ENCODE measurements around the gene OPA3. TPM values are rescaled to one million over a fixed set of nuclear protein-coding genes. Genes with fewer than 3 reads are reported as not detected.

The OPA3 gene
- total and polyA plus RNA-seq, 2 experiments from 2014 or later: 11.5 to 14.5 TPM

DNA sequence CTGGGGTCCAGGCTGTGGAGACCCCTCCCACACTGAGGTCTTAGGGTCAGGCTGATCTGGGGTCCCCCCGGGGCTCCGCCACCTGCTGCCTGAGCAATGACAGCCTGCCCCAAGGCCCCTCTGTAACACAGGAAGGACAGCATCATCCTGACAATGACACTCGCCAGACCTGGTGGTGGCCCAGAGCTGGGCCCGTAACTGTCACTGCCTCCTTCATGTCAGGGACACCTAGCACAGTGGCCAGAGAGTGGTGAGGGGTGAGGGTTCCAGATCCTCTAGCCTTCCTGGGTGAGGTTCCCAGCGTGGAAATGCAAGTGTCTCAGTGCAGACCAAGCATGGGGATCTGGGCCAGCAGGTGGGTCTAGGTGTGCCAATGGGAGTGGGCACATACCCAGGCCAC is 27.8 kb downstream of the OPA3 start:
- Mint-ChIP-seq H3K27me3 (ENCODE audit: insufficient read depth, low read depth, poor library complexity) (peaks cover 12% of the 10 kb centered on the region), H3K9me3 (no peaks in the 10 kb centered on the region), H3K4me1 (peaks cover 4% of the 10 kb centered on the region), H3K36me3 (ENCODE audit: low read depth) (peaks cover 5% of the 10 kb centered on the region; the same call in 2 of the 3 replicates), H3K27ac (peak overlapping the region; percentile 64; the same call in 1 of the 2 replicates), H3K4me3 (no peak overlapping the region)
- Histone ChIP-seq H2AFZ (no peak overlapping the region), H3K9me2 (ENCODE audit: insufficient read depth) (no peaks in the 10 kb centered on the region), H3K4me3 (no peak overlapping the region), H3K27me3 (ENCODE audit: insufficient read depth) (no peaks in the 10 kb centered on the region), H3K79me2 (replicated peaks; ENCODE audit: insufficient read depth) (no peaks in the 10 kb centered on the region), H3F3A (replicated peaks; ENCODE audit: low read depth) (peaks cover 14% of the 10 kb centered on the region; the same call in 1 of the 2 replicates), H3K27ac (ENCODE audit: low read depth) (no peak overlapping the region), H4K20me1 (replicated peaks; ENCODE audit: insufficient read depth) (no peaks in the 10 kb centered on the region; the same call in 1 of the 2 replicates), H3K36me3 (ENCODE audit: insufficient read depth) (no peaks in the 10 kb centered on the region), H3K4me1 (ENCODE audit: insufficient read depth) (peaks cover 7% of the 10 kb centered on the region), H3K4me2 (no peak overlapping the region)
- TF ChIP-seq, protein P1, sequence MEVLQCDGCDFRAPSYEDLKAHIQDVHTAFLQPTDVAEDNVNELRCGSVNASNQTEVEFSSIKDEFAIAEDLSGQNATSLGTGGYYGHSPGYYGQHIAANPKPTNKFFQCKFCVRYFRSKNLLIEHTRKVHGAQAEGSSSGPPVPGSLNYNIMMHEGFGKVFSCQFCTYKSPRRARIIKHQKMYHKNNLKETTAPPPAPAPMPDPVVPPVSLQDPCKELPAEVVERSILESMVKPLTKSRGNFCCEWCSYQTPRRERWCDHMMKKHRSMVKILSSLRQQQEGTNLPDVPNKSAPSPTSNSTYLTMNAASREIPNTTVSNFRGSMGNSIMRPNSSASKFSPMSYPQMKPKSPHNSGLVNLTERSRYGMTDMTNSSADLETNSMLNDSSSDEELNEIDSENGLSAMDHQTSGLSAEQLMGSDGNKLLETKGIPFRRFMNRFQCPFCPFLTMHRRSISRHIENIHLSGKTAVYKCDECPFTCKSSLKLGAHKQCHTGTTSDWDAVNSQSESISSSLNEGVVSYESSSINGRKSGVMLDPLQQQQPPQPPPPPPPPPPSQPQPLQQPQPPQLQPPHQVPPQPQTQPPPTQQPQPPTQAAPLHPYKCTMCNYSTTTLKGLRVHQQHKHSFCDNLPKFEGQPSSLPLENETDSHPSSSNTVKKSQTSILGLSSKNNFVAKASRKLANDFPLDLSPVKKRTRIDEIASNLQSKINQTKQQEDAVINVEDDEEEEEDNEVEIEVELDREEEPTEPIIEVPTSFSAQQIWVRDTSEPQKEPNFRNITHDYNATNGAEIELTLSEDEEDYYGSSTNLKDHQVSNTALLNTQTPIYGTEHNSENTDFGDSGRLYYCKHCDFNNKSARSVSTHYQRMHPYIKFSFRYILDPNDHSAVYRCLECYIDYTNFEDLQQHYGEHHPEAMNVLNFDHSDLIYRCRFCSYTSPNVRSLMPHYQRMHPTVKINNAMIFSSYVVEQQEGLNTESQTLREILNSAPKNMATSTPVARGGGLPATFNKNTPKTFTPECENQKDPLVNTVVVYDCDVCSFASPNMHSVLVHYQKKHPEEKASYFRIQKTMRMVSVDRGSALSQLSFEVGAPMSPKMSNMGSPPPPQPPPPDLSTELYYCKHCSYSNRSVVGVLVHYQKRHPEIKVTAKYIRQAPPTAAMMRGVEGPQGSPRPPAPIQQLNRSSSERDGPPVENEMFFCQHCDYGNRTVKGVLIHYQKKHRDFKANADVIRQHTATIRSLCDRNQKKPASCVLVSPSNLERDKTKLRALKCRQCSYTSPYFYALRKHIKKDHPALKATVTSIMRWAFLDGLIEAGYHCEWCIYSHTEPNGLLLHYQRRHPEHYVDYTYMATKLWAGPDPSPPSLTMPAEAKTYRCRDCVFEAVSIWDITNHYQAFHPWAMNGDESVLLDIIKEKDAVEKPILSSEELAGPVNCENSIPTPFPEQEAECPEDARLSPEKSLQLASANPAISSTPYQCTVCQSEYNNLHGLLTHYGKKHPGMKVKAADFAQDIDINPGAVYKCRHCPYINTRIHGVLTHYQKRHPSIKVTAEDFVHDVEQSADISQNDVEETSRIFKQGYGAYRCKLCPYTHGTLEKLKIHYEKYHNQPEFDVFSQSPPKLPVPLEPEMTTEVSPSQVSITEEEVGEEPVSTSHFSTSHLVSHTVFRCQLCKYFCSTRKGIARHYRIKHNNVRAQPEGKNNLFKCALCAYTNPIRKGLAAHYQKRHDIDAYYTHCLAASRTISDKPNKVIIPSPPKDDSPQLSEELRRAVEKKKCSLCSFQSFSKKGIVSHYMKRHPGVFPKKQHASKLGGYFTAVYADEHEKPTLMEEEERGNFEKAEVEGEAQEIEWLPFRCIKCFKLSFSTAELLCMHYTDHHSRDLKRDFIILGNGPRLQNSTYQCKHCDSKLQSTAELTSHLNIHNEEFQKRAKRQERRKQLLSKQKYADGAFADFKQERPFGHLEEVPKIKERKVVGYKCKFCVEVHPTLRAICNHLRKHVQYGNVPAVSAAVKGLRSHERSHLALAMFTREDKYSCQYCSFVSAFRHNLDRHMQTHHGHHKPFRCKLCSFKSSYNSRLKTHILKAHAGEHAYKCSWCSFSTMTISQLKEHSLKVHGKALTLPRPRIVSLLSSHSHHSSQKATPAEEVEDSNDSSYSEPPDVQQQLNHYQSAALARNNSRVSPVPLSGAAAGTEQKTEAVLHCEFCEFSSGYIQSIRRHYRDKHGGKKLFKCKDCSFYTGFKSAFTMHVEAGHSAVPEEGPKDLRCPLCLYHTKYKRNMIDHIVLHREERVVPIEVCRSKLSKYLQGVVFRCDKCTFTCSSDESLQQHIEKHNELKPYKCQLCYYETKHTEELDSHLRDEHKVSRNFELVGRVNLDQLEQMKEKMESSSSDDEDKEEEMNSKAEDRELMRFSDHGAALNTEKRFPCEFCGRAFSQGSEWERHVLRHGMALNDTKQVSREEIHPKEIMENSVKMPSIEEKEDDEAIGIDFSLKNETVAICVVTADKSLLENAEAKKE (CRISPR knock-in tag; IDR thresholded peaks at IDR 0.05): no peak
- TF ChIP-seq ZNF114 (CRISPR knock-in tag; IDR thresholded peaks at IDR 0.05) (no peak), POLR2AphosphoS5 (IDR thresholded peaks at IDR 0.05; ENCODE audit: low read depth) (no peak), ZNF331 (CRISPR knock-in tag; IDR thresholded peaks at IDR 0.05; ENCODE audit: low read depth) (no peak), CREB1 (CRISPR knock-in tag; IDR thresholded peaks at IDR 0.05; ENCODE audit: low read depth) (no peak)
- ATAC-seq: no peak
- DNase-seq (ENCODE audit: low spot score): no peak

DNA sequence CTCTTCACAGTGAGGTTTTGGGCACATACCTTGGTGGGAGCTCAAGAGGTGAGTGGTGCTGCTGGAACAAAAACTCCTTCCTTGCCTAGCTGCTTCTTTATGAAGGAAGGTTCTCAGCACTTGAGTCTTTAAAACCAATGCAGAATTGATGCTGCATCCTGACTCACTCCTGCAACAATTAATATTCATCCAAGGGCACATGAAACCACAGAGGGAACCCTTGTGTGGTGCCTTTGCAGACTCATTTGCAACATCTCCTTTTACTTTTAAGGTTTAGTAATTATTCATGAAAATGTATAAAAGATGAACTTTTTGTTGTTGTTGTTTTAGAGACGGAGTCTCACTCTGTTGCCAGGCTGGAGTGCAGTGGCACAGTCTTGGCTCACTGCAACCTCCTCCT is 30.1 kb downstream of the OPA3 start:
- Histone ChIP-seq H3K4me1 (ENCODE audit: insufficient read depth) (peaks cover 7% of the 10 kb centered on the region), H3K4me2 (peak overlapping the region; percentile 73; the same call in 1 of the 2 replicates), H2AFZ (no peak overlapping the region; the same call in 1 of the 2 replicates), H3K36me3 (ENCODE audit: insufficient read depth) (no peaks in the 10 kb centered on the region), H3K27ac (ENCODE audit: low read depth) (no peak overlapping the region), H3K79me2 (replicated peaks; ENCODE audit: insufficient read depth) (no peaks in the 10 kb centered on the region), H3K4me3 (no peak overlapping the region), H3F3A (replicated peaks; ENCODE audit: low read depth) (0 out of 2 replicates have a peak, but pooled peaks cover 10% of the 10 kb centered on the region), H3K27me3 (ENCODE audit: insufficient read depth) (no peaks in the 10 kb centered on the region), H4K20me1 (replicated peaks; ENCODE audit: insufficient read depth) (no peaks in the 10 kb centered on the region; the same call in 1 of the 2 replicates), H3K9me2 (ENCODE audit: insufficient read depth) (no peaks in the 10 kb centered on the region)
- Mint-ChIP-seq H3K27ac (no peak overlapping the region), H3K4me1 (peaks cover 8% of the 10 kb centered on the region), H3K27me3 (ENCODE audit: insufficient read depth, low read depth, poor library complexity) (peaks cover 15% of the 10 kb centered on the region), H3K4me3 (no peak overlapping the region; the same call in 2 of the 3 replicates), H3K9me3 (no peaks in the 10 kb centered on the region), H3K36me3 (ENCODE audit: low read depth) (peaks cover 7% of the 10 kb centered on the region)
- ATAC-seq (no peak), DNase-seq (ENCODE audit: low spot score) (no peak)
- TF ChIP-seq STAT1 (IDR thresholded peaks at IDR 0.05; ENCODE audit: unreplicated experiment) (no peak), CREB1 (CRISPR knock-in tag; IDR thresholded peaks at IDR 0.05; ENCODE audit: low read depth) (no peak), POLR2AphosphoS5 (IDR thresholded peaks at IDR 0.05; ENCODE audit: low read depth) (no peak), ZNF331 (CRISPR knock-in tag; IDR thresholded peaks at IDR 0.05; ENCODE audit: low read depth) (no peak)
- TF ChIP-seq, protein P2, sequence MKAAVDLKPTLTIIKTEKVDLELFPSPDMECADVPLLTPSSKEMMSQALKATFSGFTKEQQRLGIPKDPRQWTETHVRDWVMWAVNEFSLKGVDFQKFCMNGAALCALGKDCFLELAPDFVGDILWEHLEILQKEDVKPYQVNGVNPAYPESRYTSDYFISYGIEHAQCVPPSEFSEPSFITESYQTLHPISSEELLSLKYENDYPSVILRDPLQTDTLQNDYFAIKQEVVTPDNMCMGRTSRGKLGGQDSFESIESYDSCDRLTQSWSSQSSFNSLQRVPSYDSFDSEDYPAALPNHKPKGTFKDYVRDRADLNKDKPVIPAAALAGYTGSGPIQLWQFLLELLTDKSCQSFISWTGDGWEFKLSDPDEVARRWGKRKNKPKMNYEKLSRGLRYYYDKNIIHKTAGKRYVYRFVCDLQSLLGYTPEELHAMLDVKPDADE (IDR thresholded peaks at IDR 0.05): no peak

All from GM23338 (cell line).